Mesothelial cell of epicardium (in vitro differentiated cells): ENCODE measurements around the gene PIGL. TPM values are rescaled to one million over a fixed set of nuclear protein-coding genes. Genes with fewer than 3 reads are reported as not detected.

Experiments
- DNase-seq, 2 experiments: peaks; one replicate each; pipeline ENCODE4 v3.0.0; 2021; ENCODE audit warnings: low spot score in 2 of 2; ENCODE audit not compliant: unreplicated experiment in 2 of 2
- H3K27ac Mint-ChIP-seq: 2 replicates; pipeline ENCODE4 v1.8.0; 2021; ENCODE audit warnings: mixed read lengths
- H3K27me3 Mint-ChIP-seq: 2 replicates; pipeline ENCODE4 v1.8.0; 2021; ENCODE audit warnings: low read depth, mixed read lengths
- H3K36me3 Mint-ChIP-seq: 2 replicates; pipeline ENCODE4 v1.8.0; 2021; ENCODE audit warnings: mixed read lengths
- H3K4me1 Mint-ChIP-seq: 2 replicates; pipeline ENCODE4 v1.8.0; 2021; ENCODE audit warnings: mixed read lengths
- H3K4me3 Mint-ChIP-seq: 2 replicates; pipeline ENCODE4 v1.8.0; 2021; ENCODE audit warnings: mild to moderate bottlenecking, moderate library complexity, mixed read lengths
- H3K9me3 Mint-ChIP-seq: 2 replicates; pipeline ENCODE4 v1.8.0; 2021; ENCODE audit warnings: mixed read lengths
- CTCF ChIP-seq: fragments of 200-600 bp; sonication (generic); IDR thresholded peaks from one replicate; pipeline ENCODE4 v1.5.0; 2021; ENCODE audit warnings: antibody characterized with exemption; ENCODE audit not compliant: unreplicated experiment
- total RNA-seq: library from RNA; stranded (reverse); gene quantifications from 3 replicates; pipeline ENCODE4 v1.2.1, GENCODE V29; 2021

The PIGL gene
- total RNA-seq, 1 donor from 2014 or later: 69.4 TPM

GRCh38 chr17:16239931-16240330 lies 22.9 kb downstream of the PIGL start:
- peaks cover 9% of the 10 kb centered on the region for H3K4me1 Mint-ChIP-seq
- no peak overlapping the region for H3K27ac Mint-ChIP-seq
- DNase-seq: no peak
- no peaks in the 10 kb centered on the region for H3K9me3 Mint-ChIP-seq
- peaks cover 6% of the 10 kb centered on the region for H3K36me3 Mint-ChIP-seq
- TF ChIP-seq CTCF: no peak
- no peak overlapping the region for H3K4me3 Mint-ChIP-seq
- no peaks in the 10 kb centered on the region for H3K27me3 Mint-ChIP-seq

- Mint-ChIP-seq H3K36me3 (peaks cover 1% of the 10 kb centered on the region), H3K27me3 (no peaks in the 10 kb centered on the region), H3K4me1 (peaks cover 9% of the 10 kb centered on the region), H3K4me3 (no peak overlapping the region), H3K9me3 (no peaks in the 10 kb centered on the region), H3K27ac (no peak overlapping the region)
- DNase-seq: no peak
- TF ChIP-seq CTCF: no peak
These were observed 24.9 kb downstream of the PIGL start for GRCh38 chr17:16241906-16242399.

- peak overlapping the region; percentile 49 for H3K27ac Mint-ChIP-seq
- no peak for TF ChIP-seq CTCF
- no peak for DNase-seq
- H3K27me3 Mint-ChIP-seq: no peaks in the 10 kb centered on the region
- no peaks in the 10 kb centered on the region for H3K9me3 Mint-ChIP-seq
- H3K4me1 Mint-ChIP-seq: peaks cover 10% of the 10 kb centered on the region
- peaks cover 7% of the 10 kb centered on the region for H3K36me3 Mint-ChIP-seq
- no peak overlapping the region for H3K4me3 Mint-ChIP-seq
These were observed 26.4 kb downstream of the PIGL start for GRCh38 chr17:16243385-16243784.

GRCh38 chr17:16243801-16244567 lies 27.0 kb downstream of the PIGL start:
- TF ChIP-seq CTCF: no peak
- H3K36me3 Mint-ChIP-seq: peaks cover 11% of the 10 kb centered on the region
- H3K4me1 Mint-ChIP-seq: peaks cover 14% of the 10 kb centered on the region
- no peak overlapping the region for H3K4me3 Mint-ChIP-seq
- peak overlapping the region; percentile 49 for H3K27ac Mint-ChIP-seq
- H3K9me3 Mint-ChIP-seq: no peaks in the 10 kb centered on the region
- no peaks in the 10 kb centered on the region for H3K27me3 Mint-ChIP-seq
- DNase-seq: no peak

- Mint-ChIP-seq H3K9me3 (no peaks in the 10 kb centered on the region), H3K27ac (no peak overlapping the region), H3K4me1 (peaks cover 14% of the 10 kb centered on the region), H3K36me3 (peaks cover 15% of the 10 kb centered on the region), H3K4me3 (no peak overlapping the region), H3K27me3 (no peaks in the 10 kb centered on the region)
- TF ChIP-seq CTCF: no peak
- DNase-seq: no peak
These were observed 30.6 kb downstream of the PIGL start for GRCh38 chr17:16247586-16247984.
